K562 (cell line): ENCODE data around the gene SERINC5. TPM values are rescaled to one million over a fixed set of nuclear protein-coding genes. Genes with fewer than 3 reads are reported as not detected.

Experiments used
- ADNP ChIP-seq: fragments of 200-800 bp; sonication (Bioruptor generic); IDR thresholded peaks from 2 replicates; pipeline ENCODE4 v1.6.1; 2016; ENCODE audit warnings: missing genetic modification characterization, missing compliant biosample characterization
- ARID2 ChIP-seq: fragments of 450-650 bp; IDR thresholded peaks from 2 replicates; pipeline ENCODE4 v1.6.1; 2017; ENCODE audit warnings: antibody characterized with exemption, mild to moderate bottlenecking
- BRF1 ChIP-seq: IDR thresholded peaks from 3 replicates; pipeline ENCODE4 v1.6.1; 2011; ENCODE audit warnings: borderline replicate concordance, mild to moderate bottlenecking; ENCODE audit not compliant: insufficient read length; ENCODE audit errors: extremely low read depth
- DPF2 ChIP-seq: fragments of 450-650 bp; IDR thresholded peaks from 2 replicates; pipeline ENCODE4 v1.6.1; 2016
- FOXO4 ChIP-seq: fragments of 450-650 bp; formaldehyde crosslinking; IDR thresholded peaks from 2 replicates; pipeline ENCODE4 v1.4.0; 2020; ENCODE audit warnings: mild to moderate bottlenecking, moderate library complexity
- FOXP1 ChIP-seq: sonication (generic); formaldehyde crosslinking; IDR thresholded peaks from 2 replicates; pipeline ENCODE4 v1.8.0; 2022; ENCODE audit warnings: mild to moderate bottlenecking, missing genetic modification reagents
- GABPB1 ChIP-seq: sonication (generic); formaldehyde crosslinking; IDR thresholded peaks from 2 replicates; pipeline ENCODE4 v1.8.0; 2022; ENCODE audit warnings: mild to moderate bottlenecking, missing genetic modification reagents
- GATAD2B ChIP-seq: fragments of 450-650 bp; IDR thresholded peaks from 2 replicates; pipeline ENCODE4 v1.6.1; 2017; ENCODE audit warnings: mild to moderate bottlenecking, borderline replicate concordance
- HMG20A ChIP-seq: fragments of 450-650 bp; formaldehyde crosslinking; conservative IDR thresholded peaks from 2 replicates; pipeline ENCODE4 v1.4.0; 2020; ENCODE audit warnings: mild to moderate bottlenecking, mixed read lengths
- HNRNPLL ChIP-seq: fragments of 200-400 bp; formaldehyde crosslinking; IDR thresholded peaks from 2 replicates; pipeline ENCODE4 v1.6.1; 2017; ENCODE audit warnings: low read length, low read depth, mild to moderate bottlenecking; ENCODE audit not compliant: poor library complexity, severe bottlenecking
- HOMEZ ChIP-seq: fragments of 250-450 bp; sonication (Bioruptor Pico); IDR thresholded peaks from 2 replicates; pipeline ENCODE4 v1.4.0; 2020; ENCODE audit warnings: mild to moderate bottlenecking, moderate library complexity
- LEF1 ChIP-seq: fragments of 450-650 bp; IDR thresholded peaks from 2 replicates; pipeline ENCODE4 v1.6.1; 2016; ENCODE audit warnings: mild to moderate bottlenecking
- MCM3 ChIP-seq: fragments of 450-650 bp; IDR thresholded peaks from 2 replicates; pipeline ENCODE4 v1.6.1; 2016
- MCM7 ChIP-seq, 2 experiments: fragments of 450-650 bp; IDR thresholded peaks; 2 replicates each; pipeline ENCODE4 v1.6.1; 2016 to 2018
- MTA1 ChIP-seq: fragments of 450-650 bp; IDR thresholded peaks from 2 replicates; pipeline ENCODE4 v1.6.1; 2017; ENCODE audit warnings: borderline replicate concordance
- NFE2 ChIP-seq: IDR thresholded peaks from 2 replicates; pipeline ENCODE4 v1.6.1; 2014; ENCODE audit warnings: antibody characterized with exemption, low read depth
- SETDB1 ChIP-seq: IDR thresholded peaks from one replicate; pipeline ENCODE4 v1.6.1; 2012; ENCODE audit warnings: low read length, control low read depth, inconsistent platforms
- SMARCA5 ChIP-seq: fragments of 450-650 bp; IDR thresholded peaks from 2 replicates; pipeline ENCODE4 v1.6.1; 2016
- TAF7 ChIP-seq: fragments of 450-650 bp; IDR thresholded peaks from 2 replicates; pipeline ENCODE4 v1.6.1; 2016; ENCODE audit warnings: missing genetic modification characterization, missing compliant biosample characterization
- THRA ChIP-seq: fragments of 450-650 bp; IDR thresholded peaks from 2 replicates; pipeline ENCODE4 v1.6.1; 2017; ENCODE audit warnings: mild to moderate bottlenecking, moderate library complexity
- ZBTB43 ChIP-seq: sonication (generic); formaldehyde crosslinking; IDR thresholded peaks from 2 replicates; pipeline ENCODE4 v1.8.0; 2023; ENCODE audit warnings: mild to moderate bottlenecking, missing genetic modification reagents
- ZNF354B ChIP-seq: fragments of 250-450 bp; sonication (Bioruptor Pico); IDR thresholded peaks from 2 replicates; pipeline ENCODE4 v1.4.0; 2020
- ZNF639 ChIP-seq, 2 experiments: fragments of 200-800 bp in 1 of 2; sonication (Bioruptor generic) in 1 of 2; sonication (generic) in 1 of 2; formaldehyde crosslinking in 1 of 2; IDR thresholded peaks in 1 of 2; conservative IDR thresholded peaks in 1 of 2; 2 replicates each; pipeline versions ENCODE4 v1.5.0 to v1.6.1; 2016 to 2020; ENCODE audit warnings: missing compliant biosample characterization in 1 of 2, missing genetic modification characterization in 1 of 2, missing genetic modification reagents in 1 of 2
- polyA plus RNA-seq, 8 experiments: library from polyadenylated mRNA; depleted of rRNA in 4 of 8; stranded (reverse) in 5 of 8; unstranded in 3 of 8; fragments of >200 nt; fragmentation: Nextera tagmentation in 2 of 8; fragmentation: Illumina TruSeq in 1 of 8; extraction: Ambion mirVana in 2 of 8; extraction: Trizol in 1 of 8; gene quantifications; 2 replicates each; pipeline versions ENCODE4 v1.2.1 to v1.2.3, GENCODE V29; 2011 to 2014; ENCODE audit warnings: inconsistent platforms in 1 of 8, missing spikeins in 1 of 8
- total RNA-seq, 7 experiments: library from RNA; depleted of rRNA in 6 of 7; stranded (reverse); fragments of >200 nt in 6 of 7; fragmentation: Illumina TruSeq in 2 of 7; extraction: Trizol in 2 of 7; gene quantifications; 2 replicates each; pipeline versions ENCODE4 v1.2.1 to v1.2.3, GENCODE V29; 2011 to 2021; ENCODE audit warnings: low replicate concordance in 1 of 7

The SERINC5 gene
- total and polyA plus RNA-seq, 9 of the 15 experiments (the other 6 are each of a cell fraction or from before 2014, with no cell fraction given), result 1.4 to 7.9 (median 3.7) TPM

- TF ChIP-seq FOXP1 (CRISPR knock-in tag), result peak; percentile 83
- no peak for TF ChIP-seq HOMEZ (CRISPR knock-in tag)
- TF ChIP-seq ZBTB43 (CRISPR knock-in tag), result no peak
- TF ChIP-seq NFE2, result 0 out of 2 replicates have a peak, but pooled peaks have one; percentile 20
- TF ChIP-seq MCM3, result no peak
- TF ChIP-seq GABPB1, result no peak
- TF ChIP-seq BRF1, result no peak
- peak; percentile 65; the same call in 1 of the 2 replicates for TF ChIP-seq GATAD2B
- peak; percentile 94 for TF ChIP-seq MTA1
- TF ChIP-seq FOXO4 (CRISPR knock-in tag), result no peak
- TF ChIP-seq SMARCA5, result no peak
- no peak for TF ChIP-seq TAF7 (tag)
- 0 out of 2 replicates have a peak, but pooled peaks have one; percentile 79 for TF ChIP-seq HMG20A
- TF ChIP-seq LEF1, result peak; percentile 88; the same call in 1 of the 2 replicates
- TF ChIP-seq DPF2, result peak; percentile 97
- TF ChIP-seq HNRNPLL, result no peak
- TF ChIP-seq ARID2, result no peak
- no peak for TF ChIP-seq THRA
- no peak for TF ChIP-seq ZNF354B (CRISPR knock-in tag)
- TF ChIP-seq MCM7 (IDR thresholded peaks at IDR 0.05), result no peak
- TF ChIP-seq SETDB1, result no peak
- peak in 1 of 2 experiments; percentile 87; a peak in 2 of 4 replicates for TF ChIP-seq ZNF639 (CRISPR knock-in tag; conservative IDR thresholded peaks at IDR 0.05 in 1 of 2, IDR thresholded peaks at IDR 0.05 in 1 of 2)
- no peak; the same call in 1 of the 2 replicates for TF ChIP-seq ADNP (tag)
Measured at GRCh38 chr5:80204808-80205614, 50.8 kb downstream of the SERINC5 start (continued).
